HG02840 (cell line): Measurements from ENCODE around the gene LTO1.
"Not testable (repeated sequence)": the region's sequence is repeated elsewhere in the genome, so short reads cannot be mapped to it uniquely, and the experiment has no call there.

Experiments
- ATAC-seq: cut with Tn5 transposase; IDR thresholded peaks from one replicate; pipeline ENCODE4 v1.9.1; 2021; ENCODE audit warnings: mild to moderate bottlenecking, moderate library complexity, moderate number of reproducible peaks; ENCODE audit not compliant: unreplicated experiment, low FRiP score

The LTO1 gene

DNA sequence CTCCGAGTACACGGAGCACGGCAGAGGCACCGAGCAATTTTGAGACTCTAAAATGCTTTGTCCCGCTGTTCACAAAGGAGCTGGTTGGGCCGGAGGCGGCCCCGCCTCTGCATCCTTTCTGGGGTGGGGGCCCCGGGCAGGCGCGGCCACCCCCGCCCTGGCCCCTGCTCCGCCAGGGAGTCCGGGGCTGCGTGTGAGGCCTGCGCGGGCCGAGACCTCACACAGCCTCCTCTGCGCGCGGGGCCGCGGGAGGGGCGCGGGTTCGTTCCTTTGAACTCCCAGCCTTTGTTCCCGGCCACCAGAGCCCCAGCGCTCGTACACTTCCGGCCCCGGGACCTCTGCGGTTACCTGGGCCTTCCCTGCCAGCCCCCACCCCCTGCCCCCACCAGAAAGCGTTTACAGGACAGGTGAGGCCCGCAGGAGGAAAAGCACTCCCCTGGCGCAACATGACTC is 27.1 kb upstream of the LTO1 start:
- no peak for ATAC-seq

GRCh38 chr11:69700278-69701140 is 25.4 kb upstream of the LTO1 start:
- no peak for ATAC-seq

DNA sequence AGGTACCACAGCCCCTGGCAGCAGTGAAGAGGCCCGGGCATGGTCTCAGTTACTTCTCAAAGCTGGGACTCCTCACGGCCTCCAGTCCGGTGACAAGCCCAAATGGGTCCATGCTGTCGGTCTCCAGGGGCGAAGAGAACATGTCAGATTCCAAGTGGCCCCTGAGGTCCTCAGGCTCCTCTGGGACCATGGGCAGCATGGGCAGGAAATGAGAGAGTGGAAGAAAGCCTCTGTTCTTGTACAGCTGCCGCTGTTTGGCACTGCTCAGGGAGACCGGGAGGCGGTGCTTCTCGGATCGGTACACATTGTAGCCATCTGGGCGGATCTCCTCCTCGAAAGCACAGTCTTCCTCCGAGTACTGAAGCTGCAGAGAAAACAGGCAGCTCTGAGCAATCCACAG is 24.1 kb upstream of the LTO1 start:
- ATAC-seq, result no peak

DNA sequence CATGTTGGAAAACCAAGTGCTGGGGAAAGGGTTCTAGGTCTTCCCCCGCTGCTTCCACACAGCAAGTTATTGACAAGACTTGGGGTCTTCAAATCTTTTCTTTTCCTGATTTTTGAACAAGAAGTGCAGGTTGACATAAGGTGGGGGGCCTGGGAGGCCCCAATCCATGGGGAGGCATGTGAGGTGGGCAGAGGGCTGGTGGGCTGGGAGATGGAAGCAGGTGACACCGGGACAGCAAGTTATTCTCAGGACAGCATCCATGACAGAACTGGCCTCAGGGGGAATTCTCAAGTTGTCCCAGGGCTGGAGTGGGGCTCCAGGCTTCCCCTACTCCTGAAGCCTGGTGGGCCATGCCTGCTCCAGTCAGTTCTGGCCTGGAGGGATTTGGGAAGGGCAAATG is 23.2 kb upstream of the LTO1 start:
- no peak for ATAC-seq

- ATAC-seq, result no peak
Measured at GRCh38 chr11:69697861-69698260, 22.7 kb upstream of the LTO1 start.

DNA sequence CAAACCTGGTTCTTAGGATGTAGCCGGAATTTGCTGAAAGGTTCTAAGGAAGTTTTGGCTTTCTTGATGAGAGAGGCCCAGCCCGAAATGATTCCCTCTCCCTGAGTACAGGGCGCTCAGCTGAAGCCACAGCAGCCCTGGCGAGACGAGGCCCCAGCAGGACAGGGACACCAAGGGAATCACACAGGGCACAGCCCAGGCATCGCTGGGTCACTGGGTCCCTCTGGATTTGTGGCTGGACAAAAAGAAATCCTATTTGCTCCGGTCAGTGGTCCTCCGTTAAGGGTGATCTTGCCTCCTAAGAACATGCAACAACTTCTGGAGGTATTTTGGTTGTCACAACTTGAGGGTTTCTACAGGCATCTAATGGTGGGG is 22.3 kb upstream of the LTO1 start:
- no peak for ATAC-seq

DNA sequence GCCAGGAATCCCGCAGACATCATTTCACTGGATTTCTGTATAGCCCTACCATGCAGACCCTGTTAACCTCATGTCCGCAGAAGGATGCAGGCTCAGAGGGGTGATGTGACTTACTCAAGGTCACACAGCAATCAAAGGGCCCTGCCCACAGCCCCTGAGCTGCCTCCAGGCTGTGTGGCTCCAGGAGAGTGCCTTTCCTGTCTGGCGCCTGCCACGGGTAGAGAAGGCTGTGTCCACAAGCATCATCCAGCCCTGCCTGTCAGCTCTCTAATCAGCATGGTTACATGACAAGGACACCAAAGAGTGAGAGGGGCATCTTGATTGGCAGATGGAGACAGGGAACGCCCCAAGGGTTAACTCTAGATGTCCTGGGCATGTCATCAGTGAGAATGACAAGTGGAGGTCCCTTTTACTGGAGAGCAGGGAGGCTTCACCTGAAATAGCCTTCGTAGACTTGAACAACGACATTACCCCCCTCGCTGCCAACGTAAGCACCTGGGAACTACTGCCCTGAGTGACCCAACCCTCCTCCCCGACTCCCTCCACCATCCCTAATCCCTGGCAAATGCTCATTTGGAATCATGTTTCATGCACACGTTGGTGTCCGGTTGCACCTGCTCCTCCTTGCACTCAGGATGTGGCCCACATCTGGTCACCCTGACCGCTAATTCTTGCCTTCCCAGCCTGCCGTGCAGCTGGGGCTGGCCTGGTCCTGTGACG is 21.8 kb upstream of the LTO1 start:
- no peak for ATAC-seq

- not testable (repeated sequence) for ATAC-seq
Measured at GRCh38 chr11:69695995-69696394, 20.8 kb upstream of the LTO1 start.

- no peak for ATAC-seq
Measured at GRCh38 chr11:69695581-69695980, 20.4 kb upstream of the LTO1 start.

DNA sequence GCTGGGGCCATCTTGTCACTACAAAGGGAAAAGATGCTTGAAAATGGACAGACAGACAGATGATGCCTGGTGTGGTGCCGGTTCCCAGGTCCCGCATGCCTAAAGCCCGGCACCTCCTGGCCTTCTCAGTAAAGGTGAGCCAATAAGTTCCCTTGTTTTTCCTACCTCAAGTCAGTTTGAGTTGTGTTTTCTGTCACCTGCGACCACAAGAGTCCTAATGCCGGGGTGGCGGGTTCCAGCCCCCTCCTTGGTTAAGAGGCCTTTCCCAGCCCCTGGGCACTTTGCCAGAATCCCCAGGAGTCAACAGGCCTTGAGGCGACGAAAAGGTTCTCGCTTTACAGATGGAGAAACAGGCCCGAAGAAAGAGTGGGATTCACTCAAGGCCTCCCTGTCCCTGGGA is 19.6 kb upstream of the LTO1 start:
- ATAC-seq, result no peak

DNA sequence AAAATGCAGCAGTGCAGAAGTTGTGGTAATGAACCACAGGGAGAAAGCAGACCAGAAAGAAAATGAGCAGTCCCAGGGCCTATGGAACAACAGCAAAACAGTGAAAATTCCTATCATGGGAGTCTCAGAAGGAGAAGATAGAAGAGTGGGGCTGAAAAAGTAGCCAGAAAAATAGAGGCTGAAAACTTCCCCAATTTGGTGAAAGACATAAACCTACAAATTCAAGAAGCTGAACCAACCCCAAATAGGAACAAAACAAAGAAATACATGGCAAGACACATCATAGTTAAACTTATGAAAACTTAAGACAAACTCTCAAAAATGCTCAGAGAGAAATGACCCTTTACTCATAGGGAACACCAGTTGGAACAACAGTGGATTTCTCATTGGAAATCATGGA is 17.3 kb upstream of the LTO1 start:
- no peak for ATAC-seq

DNA sequence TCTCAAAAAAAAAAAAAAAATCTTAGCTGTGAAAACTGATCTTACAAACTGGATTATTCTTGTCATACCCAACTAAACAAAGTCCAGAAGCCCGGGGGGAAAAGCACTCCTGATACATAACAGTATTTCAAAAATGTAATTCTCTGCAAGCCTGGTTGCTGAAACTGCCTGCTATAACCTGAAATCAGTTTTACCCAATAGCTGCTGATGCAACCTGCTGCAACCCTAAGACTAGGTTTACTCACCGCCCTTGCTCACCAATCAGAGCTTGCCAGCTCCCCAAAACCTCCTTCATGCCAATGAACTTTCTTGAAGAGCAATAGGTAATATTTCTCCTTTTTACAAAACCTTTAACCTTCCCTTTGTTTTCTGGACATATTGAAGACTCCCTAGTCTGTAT is 16.3 kb upstream of the LTO1 start:
- ATAC-seq, result no peak

GRCh38 chr11:69689484-69690319 is 14.5 kb upstream of the LTO1 start:
- no peak for ATAC-seq

- ATAC-seq, result not testable (repeated sequence)
Measured at GRCh38 chr11:69687969-69688771, 13.0 kb upstream of the LTO1 start.

DNA sequence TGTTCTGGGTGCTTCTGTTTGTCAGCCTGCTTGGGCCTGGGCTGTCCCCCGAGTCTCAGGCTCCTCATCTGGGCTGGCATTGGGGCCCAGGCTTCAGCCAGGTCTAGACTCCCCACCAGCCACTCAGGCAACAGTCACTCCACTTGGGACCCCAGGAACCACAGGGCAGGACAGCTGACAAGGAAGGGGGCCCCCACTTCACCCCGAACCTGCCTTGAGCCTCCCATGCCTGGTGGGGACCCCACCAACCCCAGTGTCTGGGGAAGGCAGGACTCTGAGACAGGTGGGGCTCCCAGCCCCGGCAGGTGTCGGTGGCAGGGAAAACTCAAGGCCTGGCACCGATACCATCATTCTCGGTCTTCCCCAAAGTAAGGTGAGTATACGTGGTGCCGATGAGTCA is 11.7 kb upstream of the LTO1 start:
- ATAC-seq, result no peak

DNA sequence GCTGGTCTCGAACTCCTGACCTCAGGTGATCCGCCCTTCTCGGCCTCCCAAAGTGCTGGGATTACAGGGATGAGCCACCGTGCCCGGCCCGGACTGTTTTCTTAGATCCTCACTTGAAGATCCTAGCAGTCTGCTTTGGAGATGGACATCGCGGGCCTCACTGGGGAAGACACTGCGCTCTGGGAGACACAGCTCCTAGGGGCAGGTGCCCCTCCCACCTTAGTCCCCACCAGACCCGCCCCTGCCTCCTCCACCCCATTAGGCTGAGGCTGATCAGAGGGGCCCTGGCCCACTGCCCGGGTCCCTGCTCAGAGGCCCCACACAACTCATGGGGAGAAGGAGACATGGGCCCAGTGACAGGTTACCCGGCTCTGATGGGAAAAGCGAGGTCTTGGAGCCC is 11.3 kb upstream of the LTO1 start:
- no peak for ATAC-seq

GRCh38 chr11:69685348-69685747 is 10.2 kb upstream of the LTO1 start:
- ATAC-seq, result no peak

GRCh38 chr11:69684651-69685050 is 9.5 kb upstream of the LTO1 start:
- no peak for ATAC-seq

DNA sequence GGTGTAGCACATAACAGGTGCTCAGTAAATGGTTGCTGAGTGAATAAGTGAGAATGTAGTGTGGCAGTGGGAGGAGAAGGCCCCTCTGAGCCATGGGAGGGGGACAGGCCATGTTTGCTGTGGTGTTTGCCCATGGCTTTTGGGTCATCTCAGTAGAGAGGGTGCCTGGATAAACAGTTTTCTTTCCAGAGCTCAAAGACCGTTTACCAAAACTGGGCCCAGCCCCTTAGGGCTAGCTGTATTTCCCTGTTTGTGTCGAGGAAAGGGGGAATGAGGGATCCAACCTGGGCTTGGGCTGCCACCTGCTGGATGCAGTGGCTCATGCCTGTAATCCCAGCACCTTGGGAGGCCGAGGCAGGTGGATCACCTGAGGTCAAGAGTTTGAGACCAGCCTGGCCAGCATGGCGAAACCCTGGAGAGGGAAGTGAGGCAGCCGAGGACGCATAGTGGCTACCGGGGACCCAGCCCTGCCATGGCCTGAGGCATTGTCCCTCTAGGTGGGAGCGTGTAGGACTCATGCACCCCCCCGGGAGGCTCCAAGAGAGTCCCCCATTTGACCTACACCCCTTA is 8.7 kb upstream of the LTO1 start:
- no peak for ATAC-seq
